ENCODE results near the gene TYMP. TPM values are rescaled to one million over a fixed set of nuclear protein-coding genes. Genes with fewer than 3 reads are reported as not detected.

Gene TYMP
- 15.2 and 18.5 TPM in 2 replicates for total RNA-seq

GRCh38 chr22:50529897-50530579 is at the start of gene TYMP:
Gene TYMP, minus strand, starts transcription at chr22:50530012. Its CDS starts 303 bp downstream, at chr22:50529709.

GRCh38 chr22:50577987-50578775 is 48.4 kb upstream of the TYMP start, which contains the start of gene CPT1B:
Gene CPT1B, minus strand, starts transcription at chr22:50578427. Its CDS starts 512 bp downstream, at chr22:50577915.

GRCh38 chr22:50562523-50563412 is 33.0 kb upstream of the TYMP start, which contains the start of gene SYCE3:
Gene SYCE3, minus strand, starts transcription at chr22:50562919. Its CDS starts 6,514 bp downstream, at chr22:50556405.

GRCh38 chr22:50545522-50546325 is 15.9 kb upstream of the TYMP start, which contains the start of gene KLHDC7B:
Gene KLHDC7B, plus strand, starts transcription at chr22:50545899. Its CDS starts 345 bp downstream, at chr22:50546244.

GRCh38 chr22:50525104-50525857 is 4.5 kb downstream of the TYMP start, which contains the start of gene SCO2:
Gene SCO2, minus strand, starts transcription at chr22:50525598. Its CDS starts 1,187 bp downstream, at chr22:50524411.

GRCh38 chr22:50507991-50508884 is 21.6 kb downstream of the TYMP start, which contains the start of gene NCAPH2:
Gene NCAPH2, plus strand, starts transcription at chr22:50508224. Its CDS starts 114 bp downstream, at chr22:50508338.

GRCh38 chr22:50507421-50507990 is 22.3 kb downstream of the TYMP start, which contains the start of gene LMF2:
Gene LMF2, minus strand, starts transcription at chr22:50507702. Its CDS starts 27 bp downstream, at chr22:50507675.

GRCh38 chr22:50486561-50487289 is 43.1 kb downstream of the TYMP start, which contains the start of gene MIOX:
Gene MIOX, plus strand, starts transcription at chr22:50486859. Its CDS starts 39 bp downstream, at chr22:50486898.

GRCh38 chr22:50481440-50482106 is 48.2 kb downstream of the TYMP start, which contains the start of gene ADM2:
Gene ADM2, plus strand, starts transcription at chr22:50481543. Its CDS starts 305 bp downstream, at chr22:50481848.

Other genes starting within 250 kb of the TYMP start
- 226 and 278 TPM in 2 replicates for gene PLXNB2, start 222.4 kb downstream of the TYMP start, total RNA-seq
- gene DENND6B, start 203.0 kb downstream of the TYMP start, total RNA-seq = 3.3 and 4.3 TPM in 2 replicates
- gene PPP6R2, start 186.7 kb downstream of the TYMP start, total RNA-seq = 57.9 and 70.7 TPM in 2 replicates
- 88.6 and 131 TPM in 2 replicates for gene SBF1, start 55.0 kb downstream of the TYMP start, total RNA-seq
- 3.5 and 7.9 TPM in 2 replicates for gene ADM2, start 48.5 kb downstream of the TYMP start, total RNA-seq
- 0.10 TPM in 1 of 2 replicates, not detected in the other for gene MIOX, start 43.2 kb downstream of the TYMP start, total RNA-seq
- gene LMF2, start 22.3 kb downstream of the TYMP start, total RNA-seq = 60.0 and 74.5 TPM in 2 replicates
- gene NCAPH2, start 21.8 kb downstream of the TYMP start, total RNA-seq = 19.7 and 19.9 TPM in 2 replicates
- 1.2 and 1.5 TPM in 2 replicates for gene SCO2, start 4.4 kb downstream of the TYMP start, total RNA-seq
- gene KLHDC7B, start 15.9 kb upstream of the TYMP start, total RNA-seq = 0.39 and 0.63 TPM in 2 replicates
- not detected in 2 replicates for gene SYCE3, start 32.9 kb upstream of the TYMP start, total RNA-seq
- gene CPT1B, start 48.4 kb upstream of the TYMP start, total RNA-seq = 2.0 and 3.5 TPM in 2 replicates
- gene CHKB, start 52.8 kb upstream of the TYMP start, total RNA-seq = 13.7 and 15.0 TPM in 2 replicates
- gene MAPK8IP2, start 70.8 kb upstream of the TYMP start, total RNA-seq = 0.03 and 0.07 TPM in 2 replicates
- gene ARSA, start 98.1 kb upstream of the TYMP start, total RNA-seq = 36.3 and 48.5 TPM in 2 replicates
- 0.33 and 0.59 TPM in 2 replicates for gene SHANK3, start 142.8 kb upstream of the TYMP start, total RNA-seq
- not detected in 2 replicates for gene ACR, start 208.2 kb upstream of the TYMP start, total RNA-seq

Measured in smooth muscle cell of the pulmonary artery (primary cell).